Activated T-helper 1 cell treated with anti-CD3 and anti-CD28 coated beads, Interleukin-2, amount 50 U/mL, for 16 hours (primary cell): ENCODE measurements around the gene ZMYM2.

ENCODE experiments used
- DNase-seq, 2 donors: peaks; one replicate each; pipeline ENCODE4 v3.0.0-alpha.2; 2020; ENCODE audit warnings: low read depth in 1 of 2, low spot score in 1 of 2

ZMYM2 gene

DNA sequence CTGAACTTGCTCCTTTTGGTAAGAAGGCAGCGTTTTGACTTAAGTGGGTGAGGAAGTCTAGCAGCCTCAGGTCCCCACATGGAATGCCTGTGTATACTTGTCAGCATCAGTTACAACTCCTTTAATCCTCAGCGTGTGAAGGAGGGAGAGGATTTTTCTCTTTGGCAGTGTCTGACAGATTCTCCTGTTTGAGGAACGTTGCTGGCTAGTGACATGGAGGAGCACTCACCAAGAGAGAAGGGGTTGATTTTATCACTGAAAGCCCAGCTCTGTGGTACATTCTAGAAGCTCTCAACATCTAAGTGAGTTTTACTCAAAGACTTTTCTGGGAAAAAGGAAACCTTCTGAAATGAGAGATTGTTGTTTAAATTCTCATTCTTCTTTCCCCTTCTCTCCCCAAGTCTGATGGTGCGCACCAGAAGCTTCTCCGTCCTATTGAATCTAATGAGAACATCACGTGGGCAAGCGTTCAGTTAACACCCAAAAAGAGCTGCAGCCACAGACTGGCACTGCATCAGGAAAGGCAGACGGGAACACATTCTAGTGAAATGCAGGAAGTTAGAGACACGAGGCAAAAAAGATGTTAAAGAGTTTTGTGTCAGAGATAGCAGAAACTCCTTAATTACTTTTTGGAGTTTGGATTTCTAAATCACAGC, 144.1 kb downstream of the ZMYM2 start:
- no peak for DNase-seq

DNA sequence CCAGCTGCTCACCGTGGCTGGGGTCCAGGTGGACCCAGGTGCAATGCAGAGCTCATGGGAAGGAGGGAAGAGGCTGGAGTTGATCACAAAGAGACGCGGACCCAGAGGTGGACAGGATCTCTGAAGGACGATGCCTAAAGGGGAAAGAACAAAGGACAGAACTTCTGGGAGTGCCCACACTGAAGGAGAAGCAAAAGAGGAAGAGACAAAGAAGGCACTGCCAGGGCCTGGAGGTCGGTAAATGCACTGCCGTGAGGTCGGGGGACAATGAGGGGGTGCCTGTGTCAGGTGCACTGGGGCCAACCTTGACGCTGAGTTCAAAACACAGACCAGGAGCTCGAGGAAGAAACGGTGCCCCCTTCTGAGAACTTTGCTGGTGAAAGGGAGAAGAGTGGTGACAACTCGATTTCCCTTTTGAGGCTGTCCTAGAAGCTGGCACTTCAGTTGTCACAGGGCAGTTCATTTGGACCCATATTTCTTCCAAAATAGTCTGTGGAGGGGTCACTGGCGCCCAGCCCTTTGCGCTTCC, 146.7 kb downstream of the ZMYM2 start:
- no peak for DNase-seq

DNA sequence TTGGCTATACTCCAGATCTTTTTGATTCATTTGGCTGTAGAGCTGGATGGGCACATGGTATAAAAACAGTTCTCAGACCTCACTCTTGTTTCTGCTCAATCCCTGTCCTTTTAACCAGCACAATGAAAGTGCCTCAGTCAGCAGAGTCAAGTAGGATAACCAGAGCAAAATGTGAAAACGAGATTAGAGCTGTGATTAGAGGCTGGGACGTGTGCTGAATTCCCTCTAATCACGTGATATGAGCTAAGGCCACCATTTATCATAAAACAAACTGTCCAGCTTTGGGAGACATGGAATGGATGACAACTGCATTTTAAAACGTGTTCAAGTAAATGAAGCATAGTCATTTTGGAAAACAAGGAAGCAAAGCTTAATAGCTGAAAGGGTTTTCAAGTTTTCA, 148.2 kb downstream of the ZMYM2 start:
- DNase-seq: no peak

DNA sequence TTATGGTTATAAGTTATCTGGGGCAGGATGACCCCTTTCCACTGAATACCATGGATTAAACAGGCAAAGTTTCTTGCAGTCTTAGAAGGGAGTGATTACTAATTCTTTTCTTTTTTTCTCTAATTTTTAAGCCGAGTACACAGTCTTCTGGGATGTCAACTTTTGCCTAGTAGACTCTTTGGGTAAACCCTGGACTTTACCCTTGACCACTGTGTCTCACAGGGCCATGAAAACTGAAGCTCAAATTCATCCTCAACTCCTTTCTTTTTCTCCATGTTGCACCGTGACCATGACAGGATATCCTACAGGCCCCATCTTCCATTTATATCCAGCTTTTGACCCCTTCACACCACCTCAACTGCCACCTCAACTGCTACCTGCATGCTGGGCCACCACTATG, 150.5 kb downstream of the ZMYM2 start:
- DNase-seq: no peak

DNA sequence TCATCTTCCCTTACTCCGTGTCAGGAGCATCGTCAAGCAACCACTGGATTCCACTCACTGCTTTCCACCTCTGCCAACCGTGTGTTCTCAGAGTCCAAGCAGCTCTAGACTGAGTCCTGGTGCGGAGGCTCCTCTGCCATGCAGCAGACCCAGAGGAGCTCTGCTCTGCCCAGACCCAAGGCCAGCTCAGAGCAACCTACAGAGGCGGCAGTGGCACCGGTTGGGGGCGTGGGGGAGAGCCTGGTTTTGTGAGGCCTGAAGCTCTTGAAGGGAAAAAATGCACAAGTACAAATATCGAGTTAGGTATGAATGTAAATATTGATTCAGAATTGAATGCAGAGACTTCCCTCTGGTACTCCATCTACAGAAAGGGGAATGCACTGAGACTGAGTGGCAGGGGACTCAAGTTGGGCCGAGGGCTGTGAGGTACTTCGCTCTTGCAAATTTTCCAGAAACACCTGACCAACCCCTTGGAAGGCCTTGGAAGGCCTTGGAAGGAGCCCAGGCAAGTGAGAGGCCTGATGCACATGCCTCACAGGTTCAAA, 155.6 kb downstream of the ZMYM2 start:
- DNase-seq: no peak

DNA sequence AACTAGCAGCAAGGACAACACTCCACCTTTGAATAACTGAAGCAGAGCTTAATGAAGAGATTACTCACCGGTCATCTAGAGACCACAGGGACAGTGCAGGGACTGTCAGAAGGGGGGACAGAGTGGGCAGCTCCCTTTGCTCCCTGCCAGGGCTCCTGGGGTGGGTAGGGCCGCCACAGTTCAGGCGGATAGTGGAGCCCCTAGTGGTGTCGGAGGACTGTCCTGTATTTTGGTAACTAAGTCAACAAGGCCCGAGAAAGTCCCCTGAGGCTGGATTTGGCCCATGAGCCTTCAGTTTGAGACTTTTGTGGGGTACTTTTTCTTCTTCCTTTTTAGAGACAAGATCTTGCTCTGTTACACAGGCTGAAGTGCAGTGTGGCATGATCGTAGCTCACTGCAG, 157.7 kb downstream of the ZMYM2 start:
- no peak for DNase-seq

DNA sequence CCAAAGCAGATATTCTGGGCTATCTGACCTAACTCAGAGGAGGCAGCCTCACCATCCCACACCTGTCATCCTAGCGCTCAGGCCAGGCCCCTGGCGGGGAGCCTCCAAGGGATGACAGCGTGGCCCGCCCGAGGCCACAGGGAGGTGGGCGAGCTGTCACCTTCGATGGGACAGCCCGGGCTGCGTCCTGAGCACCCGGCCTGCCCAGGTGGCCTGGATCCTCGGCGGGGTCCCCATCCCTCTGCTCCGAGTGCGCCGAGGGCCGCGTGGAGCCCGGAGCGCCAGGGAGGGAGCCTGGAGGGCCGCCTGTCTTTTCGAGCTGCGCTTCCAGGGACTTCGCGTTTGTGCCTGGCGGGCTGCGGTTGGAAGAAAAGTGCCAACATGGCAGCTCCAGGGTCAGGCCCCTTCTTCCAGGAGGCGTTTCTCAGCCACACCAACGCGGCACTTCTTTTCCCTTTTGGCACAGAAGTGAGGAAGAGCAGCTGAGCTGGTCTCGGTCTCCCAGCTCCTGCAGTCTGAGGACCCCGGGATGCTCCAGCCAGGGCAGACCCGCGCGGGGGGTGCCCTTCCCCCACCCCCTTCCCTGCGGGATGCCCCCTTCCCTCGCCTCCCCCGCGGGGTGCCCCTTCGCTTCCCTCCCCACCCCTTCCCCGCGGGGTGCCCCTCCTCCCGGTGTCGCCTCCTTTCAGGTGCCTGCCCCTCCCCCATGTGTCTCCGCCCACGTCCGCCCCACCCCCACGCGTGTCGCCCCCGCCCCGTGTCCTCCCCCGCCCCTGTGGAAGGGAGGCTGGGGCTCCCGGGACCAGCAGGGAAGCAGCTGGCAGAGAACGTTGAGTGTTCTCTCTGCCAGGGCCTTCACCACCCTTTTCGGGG, 160.0 kb downstream of the ZMYM2 start:
- no peak for DNase-seq

DNA sequence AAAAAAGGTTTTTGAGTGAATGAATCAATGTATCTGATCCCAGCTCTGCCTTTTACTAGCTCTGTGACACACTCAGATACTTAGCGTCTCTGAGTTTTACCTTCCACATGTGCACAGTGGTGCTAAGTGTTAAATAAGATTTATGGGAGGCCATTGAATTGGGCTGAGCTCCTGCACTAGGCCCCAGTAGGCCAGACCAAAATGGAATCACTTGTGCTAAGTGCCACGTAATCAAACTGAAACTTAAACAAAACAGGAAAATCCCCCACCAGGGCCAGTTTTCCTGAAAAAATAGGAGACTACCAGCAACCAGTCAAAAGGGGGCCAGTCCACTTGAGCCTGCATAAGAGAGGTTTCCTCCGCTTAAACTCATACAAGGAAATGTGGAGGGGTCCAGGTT, 161.4 kb downstream of the ZMYM2 start:
- no peak for DNase-seq

DNA sequence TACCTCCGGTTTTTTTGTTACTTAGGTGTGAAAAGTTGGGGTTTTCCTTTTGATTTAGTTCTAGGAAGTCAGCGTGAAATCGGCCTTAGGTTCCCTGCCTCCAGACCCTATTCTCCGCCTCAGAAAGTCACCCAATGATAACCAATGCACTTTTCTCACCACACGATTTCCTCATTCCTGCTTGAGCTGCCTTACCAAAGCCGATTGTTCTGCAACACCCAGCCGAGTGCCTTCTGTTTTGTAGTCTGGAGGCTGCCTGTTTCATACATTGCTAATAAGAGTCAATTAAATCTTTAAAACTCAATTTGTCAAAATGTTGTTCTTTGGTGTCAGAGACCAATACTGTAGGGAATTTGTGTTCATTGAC, 162.6 kb downstream of the ZMYM2 start:
- DNase-seq: no peak

DNA sequence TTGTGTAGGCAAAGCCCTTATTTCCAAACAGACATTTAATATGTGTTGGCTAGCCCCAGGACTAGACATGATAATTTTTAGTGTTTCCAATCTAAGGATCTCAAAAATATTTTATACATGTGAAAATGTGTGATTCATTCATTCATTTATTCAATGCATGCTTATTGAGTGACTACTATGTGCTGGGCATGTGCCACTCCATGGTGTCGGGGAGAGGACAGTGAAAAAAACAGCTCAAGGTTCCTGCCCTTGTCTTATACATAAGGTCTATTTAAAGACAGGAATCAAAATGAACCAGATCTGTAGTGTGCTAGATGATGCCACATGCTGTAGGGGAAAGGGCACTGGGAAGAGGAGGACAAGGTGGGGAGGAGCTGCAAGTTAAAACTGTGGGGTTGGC, 165.8 kb downstream of the ZMYM2 start:
- no peak for DNase-seq

DNA sequence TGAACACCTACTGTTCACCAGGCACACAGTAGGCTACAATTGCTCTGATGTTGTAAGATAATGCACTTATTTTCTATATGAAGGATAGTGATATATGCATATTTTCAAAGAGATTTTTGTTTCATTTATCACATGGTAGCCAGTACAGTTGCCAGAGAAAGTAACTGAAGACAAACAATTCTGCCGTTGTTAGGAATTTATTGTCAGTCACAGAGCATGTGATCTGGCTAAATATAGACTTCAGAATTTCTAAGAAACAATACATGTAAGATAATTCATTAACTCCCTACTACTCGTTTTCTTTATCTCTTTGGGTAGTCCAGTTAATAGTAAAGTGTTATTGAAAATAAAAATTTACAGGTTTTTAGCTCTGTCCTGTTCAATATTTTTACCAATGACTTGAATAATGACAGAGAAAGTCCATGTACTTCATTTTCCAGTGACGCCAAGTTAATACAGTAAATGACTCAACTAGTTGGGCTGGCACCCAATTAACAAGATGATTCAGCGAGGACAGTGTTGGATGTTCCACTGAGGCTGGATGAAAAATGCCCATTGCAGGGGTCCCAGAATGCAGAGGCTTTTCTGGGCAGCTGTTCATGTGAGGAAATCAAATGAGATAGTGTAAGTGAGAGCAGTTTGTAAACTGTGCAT, 166.7 kb downstream of the ZMYM2 start:
- DNase-seq: no peak

DNA sequence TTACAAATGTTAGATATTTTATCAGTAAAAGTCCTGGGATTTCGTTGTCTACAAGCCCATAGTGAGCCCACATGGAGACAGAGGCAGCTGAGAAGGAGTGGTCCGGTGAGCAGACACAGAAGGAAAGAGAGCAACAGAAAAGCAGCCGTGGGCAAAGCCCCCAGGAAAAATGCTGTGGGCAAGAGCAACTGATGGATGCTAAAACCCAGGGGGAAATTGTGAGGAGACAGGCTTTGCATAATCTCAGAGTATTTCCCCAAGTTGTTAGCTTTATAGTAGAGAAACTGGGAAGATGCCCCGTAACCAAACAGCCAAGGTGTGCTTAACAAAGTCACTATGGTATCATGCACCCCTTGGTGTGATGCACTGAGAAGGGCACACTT, 167.2 kb downstream of the ZMYM2 start:
- no peak for DNase-seq

DNA sequence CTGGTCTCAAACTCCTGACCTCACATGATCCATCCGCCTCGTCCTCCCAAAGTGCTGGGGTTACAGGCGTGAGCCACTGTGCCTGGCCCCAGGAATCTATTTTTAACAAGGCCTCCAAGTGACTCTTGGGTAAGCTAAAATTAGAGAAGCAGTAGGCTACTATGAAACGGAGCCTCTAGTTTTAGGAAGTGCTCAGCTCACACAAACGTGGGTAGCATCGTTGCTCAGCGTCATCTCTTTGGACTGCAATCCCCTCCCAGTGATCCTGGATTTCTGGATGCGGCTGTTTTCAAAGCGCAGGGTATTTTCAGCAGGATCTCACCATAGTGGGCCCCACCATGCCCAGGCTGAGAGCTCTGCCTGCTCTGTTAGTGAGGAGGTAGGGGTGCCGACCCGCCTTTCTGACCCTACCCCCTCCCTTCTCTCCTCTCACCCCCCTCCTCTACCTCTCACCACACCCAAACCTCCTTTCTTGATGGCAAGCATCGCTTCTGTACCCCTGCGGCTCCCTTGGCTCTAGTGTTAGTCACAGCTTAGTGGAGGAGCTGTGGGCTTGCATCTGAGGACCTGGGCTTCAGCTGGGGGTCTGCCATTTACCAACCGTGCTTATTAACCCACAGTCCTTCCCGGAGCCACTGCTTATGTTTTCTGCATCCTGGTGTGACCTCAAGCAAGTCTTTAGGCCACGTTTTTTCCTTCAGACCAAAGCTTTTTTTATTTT, 168.2 kb downstream of the ZMYM2 start:
- DNase-seq: no peak

DNA sequence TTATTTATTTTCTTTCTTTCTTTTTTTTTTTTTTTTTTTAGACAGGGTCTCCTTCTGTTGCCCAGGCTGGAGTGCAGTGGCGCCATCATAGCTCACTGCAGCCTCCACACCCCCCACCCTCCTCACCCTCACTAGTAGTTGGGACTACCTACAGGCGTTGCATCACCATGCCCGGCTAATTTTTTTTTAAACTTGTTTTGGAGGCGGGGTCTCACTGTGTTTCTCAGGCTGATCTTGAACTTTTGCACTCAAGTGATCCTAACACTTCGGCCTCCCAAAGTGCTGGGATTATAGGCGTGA, 168.7 kb downstream of the ZMYM2 start:
- no peak for DNase-seq

DNA sequence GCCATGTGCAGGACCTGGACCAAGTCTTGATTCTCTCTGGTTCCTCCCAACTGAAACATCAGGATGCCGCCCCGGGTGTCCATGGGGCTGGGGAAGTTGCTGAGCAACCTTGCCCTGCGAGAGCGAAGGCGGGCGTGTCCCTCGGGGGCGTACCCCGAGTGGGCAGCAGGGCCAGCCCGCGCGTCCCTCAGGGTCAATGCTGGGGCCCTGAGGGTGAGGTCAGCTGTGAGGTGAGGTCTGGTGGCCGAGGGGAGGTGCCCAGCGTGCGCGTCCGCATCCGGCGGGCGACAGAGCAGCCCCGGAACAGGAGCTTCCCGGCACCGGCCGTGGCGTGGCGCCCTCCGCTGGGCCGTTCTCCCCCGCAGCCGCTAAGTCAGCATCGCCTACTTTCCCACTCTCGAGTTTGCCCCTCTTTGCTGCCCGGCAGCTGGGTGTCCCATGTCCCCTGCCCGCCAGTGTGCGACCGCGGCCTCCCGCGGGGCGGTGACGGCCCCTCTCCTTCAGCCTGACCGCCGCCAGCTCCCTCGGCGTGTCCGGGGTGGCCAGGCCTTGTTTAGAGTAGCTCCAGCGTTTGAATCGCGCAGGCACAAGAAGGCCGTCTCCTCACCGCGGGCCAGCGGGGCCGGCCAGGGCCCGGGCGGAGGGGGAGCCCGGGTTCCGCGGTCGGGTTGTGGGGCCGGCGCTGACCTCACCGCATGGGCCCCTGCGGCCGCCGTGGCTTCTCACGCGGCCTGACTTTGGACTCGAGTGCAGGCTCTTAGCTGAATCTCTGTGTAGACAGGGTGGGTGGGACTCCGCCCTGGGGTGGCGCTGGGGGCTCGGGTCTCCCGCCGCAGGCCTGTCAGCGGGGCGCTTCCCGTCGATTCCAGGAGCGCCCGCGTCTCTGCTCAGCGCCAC, 169.3 kb downstream of the ZMYM2 start:
- no peak for DNase-seq

DNA sequence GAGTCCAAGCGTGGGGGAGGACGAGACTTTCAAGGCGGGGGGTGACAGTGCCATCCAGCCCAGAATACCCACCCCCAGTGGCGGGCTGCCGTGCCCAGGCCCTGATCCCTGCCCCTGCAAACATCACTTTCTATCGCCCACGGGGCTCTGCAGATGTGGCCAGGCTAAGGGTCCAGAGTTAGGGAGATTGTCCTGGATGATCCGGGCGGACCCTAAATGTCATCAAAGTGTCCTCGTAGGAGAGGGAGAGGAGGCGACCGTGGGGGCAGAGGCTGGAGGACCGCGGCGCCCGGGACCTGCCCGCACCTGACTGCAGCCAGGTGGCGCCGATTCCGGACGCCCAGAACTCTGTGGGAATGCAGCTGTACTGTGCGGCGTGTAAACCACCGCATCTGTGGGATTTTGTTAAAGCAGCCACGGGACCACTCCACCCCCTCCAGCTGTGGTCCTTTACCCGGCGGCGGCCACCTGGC, 170.0 kb downstream of the ZMYM2 start:
- DNase-seq: no peak

DNA sequence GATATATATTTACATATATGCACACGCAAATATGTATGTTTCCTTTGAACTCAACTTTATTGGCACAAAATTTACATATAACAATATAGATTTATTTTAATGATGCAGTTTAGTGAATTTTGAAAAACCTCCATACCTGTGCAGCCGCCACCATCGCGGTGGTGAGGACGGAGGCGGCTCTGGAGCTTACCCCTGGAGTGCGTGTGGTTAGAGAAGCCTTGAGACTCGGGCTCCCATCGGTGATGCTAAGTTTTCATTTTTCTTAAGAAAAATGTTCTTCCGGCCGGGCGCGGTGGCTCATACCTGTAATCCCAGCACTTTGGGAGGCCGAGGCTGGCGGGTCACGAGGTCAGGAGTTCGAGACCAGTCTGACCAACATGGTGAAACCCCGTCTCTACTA, 170.5 kb downstream of the ZMYM2 start:
- no peak for DNase-seq

DNA sequence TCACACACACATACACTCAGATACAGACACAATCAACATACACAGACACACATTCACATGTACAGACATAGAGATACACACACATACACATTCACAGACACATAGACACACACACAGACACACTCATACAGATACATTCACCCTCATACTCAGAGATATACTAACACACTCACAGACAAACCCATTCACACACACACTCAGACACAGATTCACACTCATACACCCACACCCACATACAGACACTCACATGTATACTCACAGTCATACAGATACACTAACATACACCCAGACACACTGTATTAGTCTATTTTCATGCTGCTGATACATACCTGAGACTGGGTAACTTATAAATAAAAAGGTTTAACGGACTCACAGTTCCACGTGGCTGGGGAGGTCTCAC, 171.5 kb downstream of the ZMYM2 start:
- DNase-seq: no peak

DNA sequence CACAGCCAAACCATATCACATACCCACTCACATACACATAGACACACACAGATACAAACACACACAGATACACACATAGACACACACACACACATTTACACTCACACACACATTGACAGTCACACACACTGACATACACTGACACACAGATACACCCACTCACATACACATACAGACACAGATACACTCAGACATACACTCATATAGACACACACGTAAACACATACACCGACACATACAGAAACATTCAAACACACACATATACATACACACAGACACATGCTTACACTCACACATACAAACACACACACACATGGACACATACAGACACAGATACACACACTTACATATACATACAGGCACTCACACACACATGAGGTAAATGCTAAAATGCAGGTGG, 172.1 kb downstream of the ZMYM2 start:
- DNase-seq: no peak
